Natural killer cell treated with Interleukin-12 subunit alpha and Interleukin-12 subunit beta and Interleukin-15 and Interleukin-18, amount 100 ng/mL, for 72 hours (primary cell): ENCODE results near the gene RAB9A. TPM values are rescaled to one million over a fixed set of nuclear protein-coding genes. Genes with fewer than 3 reads are reported as not detected.
"Not testable (repeated sequence)": the region's sequence is repeated elsewhere in the genome, so short reads cannot be mapped to it uniquely, and the experiment has no call there.

ENCODE experiments used
- ATAC-seq, 2 donors: fragments of 150-1000 bp; cut with Tn5 transposase in 1 of 2; sonication (Bioruptor Pico), chemical (Tn5 transposase) in 1 of 2; 2 replicates each; pipeline ENCODE4 v1.10.0; 2021
- DNase-seq: peaks from one replicate; pipeline ENCODE4 v3.0.0; 2022; ENCODE audit warnings: low spot score
- H3K27ac Mint-ChIP-seq, 2 donors: 1 replicate in 1 of 2; 2 replicates in 1 of 2; pipeline ENCODE4 v1.8.0; 2022; ENCODE audit warnings: mixed read lengths in 2 of 2, mild to moderate bottlenecking in 1 of 2, moderate library complexity in 1 of 2
- H3K27me3 Mint-ChIP-seq, 2 donors: 1 replicate in 1 of 2; 2 replicates in 1 of 2; pipeline ENCODE4 v1.8.0; 2022; ENCODE audit warnings: mixed read lengths in 2 of 2
- H3K36me3 Mint-ChIP-seq: one replicate; pipeline ENCODE4 v1.8.0; 2022; ENCODE audit warnings: mixed read lengths
- H3K4me1 Mint-ChIP-seq, 2 donors: 1 replicate in 1 of 2; 2 replicates in 1 of 2; pipeline ENCODE4 v1.8.0; 2022; ENCODE audit warnings: low read depth in 2 of 2, mixed read lengths in 2 of 2, mild to moderate bottlenecking in 1 of 2
- H3K4me3 Mint-ChIP-seq: one replicate; pipeline ENCODE4 v1.8.0; 2022; ENCODE audit warnings: mixed read lengths
- H3K9me3 Mint-ChIP-seq: 2 replicates; pipeline ENCODE4 v1.8.0; 2022; ENCODE audit warnings: mixed read lengths
- total RNA-seq, 2 donors: library from RNA; stranded (reverse); gene quantifications; one replicate each; pipeline ENCODE4 v1.2.3, GENCODE V29; 2022

Gene RAB9A
- total RNA-seq, 2 donors from 2014 or later = 27.7 to 73.6 TPM

DNA sequence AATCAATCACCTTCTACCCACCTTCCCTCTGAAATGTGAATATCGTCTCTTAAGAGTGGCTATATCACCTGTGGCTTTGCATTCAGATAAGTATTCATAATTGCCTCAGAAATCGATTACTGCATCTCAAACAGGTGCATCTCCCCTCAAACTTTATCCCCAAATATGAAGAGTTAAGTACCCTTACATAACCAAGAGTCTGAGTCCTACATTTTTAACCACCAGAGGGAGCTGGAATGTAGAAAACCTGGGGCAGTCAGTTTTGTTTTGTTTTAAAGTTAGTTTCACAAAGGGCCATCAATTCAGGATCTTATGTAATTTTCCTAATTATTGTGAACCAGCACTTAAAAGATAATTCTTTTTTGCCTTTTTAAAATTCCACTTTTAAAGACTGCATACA, 30.3 kb upstream of the RAB9A start:
- DNase-seq (peak; percentile 69), ATAC-seq (peak in 1 of 2 donors; percentile 75)
- Mint-ChIP-seq H3K27ac (peak overlapping the region; percentile 82 to 86), H3K4me3 (peak overlapping the region; percentile 72), H3K27me3 (no peaks in the 10 kb centered on the region), H3K9me3 (no peaks in the 10 kb centered on the region), H3K36me3 (no peaks in the 10 kb centered on the region), H3K4me1 (peaks cover 32 to 38% of the 10 kb centered on the region in 2 donors)

DNA sequence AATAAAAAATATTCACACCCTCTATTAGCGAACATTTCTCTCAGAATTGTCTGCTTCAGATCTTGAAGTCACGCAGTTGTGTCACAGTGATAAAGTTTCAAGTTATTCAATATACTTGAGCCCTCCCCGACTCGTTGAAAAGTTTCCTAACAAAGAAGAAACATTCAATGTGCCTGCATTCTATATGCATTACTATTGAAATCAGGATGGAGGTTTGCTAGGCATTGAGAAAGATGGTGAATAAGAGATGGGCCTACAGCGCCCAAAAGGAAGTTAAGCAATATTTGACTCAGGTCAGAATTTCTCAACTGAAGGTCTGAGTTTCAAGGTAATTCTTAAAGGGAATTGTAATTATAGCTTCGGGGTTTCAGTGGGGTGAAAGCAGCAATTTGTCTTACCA, 29.9 kb upstream of the RAB9A start:
- ATAC-seq = peak; percentile 79 to 89
- no peak for DNase-seq
- peak overlapping the region; percentile 72 for H3K4me3 Mint-ChIP-seq
- H3K27ac Mint-ChIP-seq = peak overlapping the region; percentile 82 to 86
- H3K36me3 Mint-ChIP-seq = no peaks in the 10 kb centered on the region
- no peaks in the 10 kb centered on the region for H3K9me3 Mint-ChIP-seq
- peaks cover 32 to 41% of the 10 kb centered on the region in 2 donors for H3K4me1 Mint-ChIP-seq
- no peaks in the 10 kb centered on the region for H3K27me3 Mint-ChIP-seq

DNA sequence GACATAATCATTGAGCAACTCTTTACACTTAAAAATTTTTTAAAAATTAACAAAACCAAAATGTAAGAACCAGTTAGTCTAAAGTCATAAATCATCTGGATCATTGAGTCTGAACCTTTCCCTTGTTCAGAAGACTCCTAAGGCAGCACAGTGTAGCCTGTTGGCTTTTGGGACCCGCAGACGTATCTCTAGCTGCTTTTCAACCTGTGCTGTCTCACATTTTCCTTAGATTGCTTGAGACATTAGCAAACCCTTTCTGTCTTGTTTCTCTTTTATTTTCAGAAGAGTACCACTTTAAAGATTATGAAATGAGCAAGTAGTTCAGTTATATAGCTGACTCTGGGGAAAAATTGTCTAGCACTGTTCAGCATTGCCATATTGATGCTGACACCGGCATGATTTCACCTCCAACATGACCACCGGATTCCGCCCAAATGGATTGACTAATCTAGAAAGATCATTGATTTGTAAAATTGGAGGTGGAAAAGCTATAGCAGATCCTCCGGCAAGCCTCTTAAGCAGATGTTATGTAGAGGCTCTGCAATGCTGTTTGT, 27.1 kb upstream of the RAB9A start:
- no peak for DNase-seq
- Mint-ChIP-seq H3K27ac (peak overlapping the region; percentile 72 to 82), H3K27me3 (peaks cover 0 to 2% of the 10 kb centered on the region in 2 donors), H3K4me1 (peaks cover 24 to 35% of the 10 kb centered on the region in 2 donors), H3K36me3 (no peaks in the 10 kb centered on the region), H3K9me3 (no peaks in the 10 kb centered on the region), H3K4me3 (peak overlapping the region; percentile 34)
- peak in 1 of 2 donors; percentile 61 for ATAC-seq

DNA sequence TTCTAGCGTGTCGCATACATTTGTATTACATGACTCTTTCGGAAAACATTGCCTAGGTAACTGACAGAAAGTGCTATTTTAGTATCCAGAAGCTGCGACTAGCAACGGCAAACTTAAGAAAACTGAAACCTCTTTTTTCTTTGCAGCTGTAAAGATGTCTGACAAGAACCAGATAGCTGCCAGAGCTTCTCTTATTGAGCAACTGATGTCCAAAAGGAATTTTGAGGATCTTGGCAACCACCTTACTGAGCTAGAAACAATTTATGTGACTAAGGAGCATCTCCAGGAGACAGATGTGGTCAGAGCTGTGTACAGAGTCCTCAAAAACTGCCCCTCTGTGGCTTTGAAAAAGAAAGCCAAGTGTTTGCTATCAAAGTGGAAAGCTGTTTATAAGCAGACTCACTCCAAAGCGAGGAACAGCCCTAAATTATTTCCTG, 26.6 kb upstream of the RAB9A start:
- peak overlapping the region; percentile 72 to 82 for H3K27ac Mint-ChIP-seq
- no peak for DNase-seq
- peak overlapping the region; percentile 34 for H3K4me3 Mint-ChIP-seq
- H3K27me3 Mint-ChIP-seq = peaks cover 0 to 2% of the 10 kb centered on the region in 2 donors
- peaks cover 24 to 35% of the 10 kb centered on the region in 2 donors for H3K4me1 Mint-ChIP-seq
- H3K9me3 Mint-ChIP-seq = no peaks in the 10 kb centered on the region
- no peak for ATAC-seq
- no peaks in the 10 kb centered on the region for H3K36me3 Mint-ChIP-seq

DNA sequence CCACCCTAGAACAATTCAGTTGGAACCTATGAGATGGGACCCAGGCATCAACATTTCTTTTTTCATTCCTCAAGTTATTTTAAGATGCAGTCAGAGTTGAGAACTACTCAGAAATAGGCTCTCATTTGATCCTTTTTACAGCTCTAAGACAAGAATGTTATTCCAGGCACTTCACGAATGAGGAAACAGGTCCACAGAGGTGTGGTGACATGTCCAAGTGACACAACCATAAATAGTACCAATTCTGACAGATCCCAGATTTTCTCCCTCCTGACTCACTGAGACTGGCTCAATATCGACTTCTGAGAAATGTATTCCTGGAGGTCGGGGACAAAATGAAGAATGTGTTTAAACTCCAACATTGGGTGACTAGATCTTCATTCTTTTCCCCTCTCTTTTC, 24.9 kb upstream of the RAB9A start:
- H3K4me3 Mint-ChIP-seq = no peak overlapping the region

DNA sequence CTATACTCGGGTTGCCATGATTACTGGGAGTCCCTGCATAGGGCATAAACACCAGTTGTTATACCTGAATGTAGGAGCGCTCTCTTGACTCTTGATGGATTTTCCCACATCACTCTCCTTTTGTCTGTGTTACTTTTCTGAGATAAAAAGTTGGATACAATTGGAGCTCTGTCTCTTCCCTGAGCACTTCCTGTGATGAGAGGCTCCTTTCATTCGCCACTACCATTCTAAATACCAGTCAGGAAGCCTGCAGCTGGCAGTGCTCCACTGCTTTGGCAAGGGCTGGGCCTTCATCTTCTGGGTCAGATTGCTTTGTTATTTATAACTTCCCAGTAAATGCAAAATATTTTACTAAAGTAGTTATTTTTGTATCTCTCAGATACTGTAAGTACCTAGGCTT, 22.1 kb upstream of the RAB9A start:
- DNase-seq = no peak
- ATAC-seq = no peak
- H3K4me3 Mint-ChIP-seq = no peak overlapping the region
- H3K27ac Mint-ChIP-seq = peak overlapping the region in 1 of 2 donors; percentile 80
- peaks cover 0 to 2% of the 10 kb centered on the region in 2 donors for H3K27me3 Mint-ChIP-seq
- peaks cover 5% of the 10 kb centered on the region for H3K36me3 Mint-ChIP-seq
- H3K4me1 Mint-ChIP-seq = peaks cover 26 to 30% of the 10 kb centered on the region in 2 donors
- no peaks in the 10 kb centered on the region for H3K9me3 Mint-ChIP-seq

More for the DNA sequence above, 24.9 kb upstream of the RAB9A start:
- peaks cover 12 to 26% of the 10 kb centered on the region in 2 donors for H3K4me1 Mint-ChIP-seq
- no peaks in the 10 kb centered on the region for H3K36me3 Mint-ChIP-seq
- peak overlapping the region in 1 of 2 donors; percentile 72 for H3K27ac Mint-ChIP-seq
- no peaks in the 10 kb centered on the region for H3K9me3 Mint-ChIP-seq
- H3K27me3 Mint-ChIP-seq = peaks cover 0 to 2% of the 10 kb centered on the region in 2 donors
- no peak for ATAC-seq
- no peak for DNase-seq

DNA sequence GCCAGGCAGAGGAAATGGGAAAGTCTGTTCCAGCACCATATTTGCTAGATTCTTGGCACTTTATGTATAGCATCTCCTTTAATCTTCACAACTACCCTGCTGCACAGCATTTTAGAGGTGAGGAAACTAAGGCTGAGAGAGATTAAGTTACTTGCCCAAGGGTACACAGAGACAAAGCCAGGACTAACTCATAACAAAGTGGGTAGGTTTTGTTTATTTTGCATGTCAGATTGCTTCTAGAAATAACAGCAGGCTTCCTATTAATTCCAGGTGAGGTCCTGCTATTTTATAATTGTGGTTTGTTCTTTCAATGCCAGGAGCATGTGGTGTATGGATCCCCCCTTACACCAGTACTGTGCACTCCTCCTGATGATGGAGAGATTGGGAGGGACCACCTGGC, 21.0 kb upstream of the RAB9A start:
- peaks cover 24 to 25% of the 10 kb centered on the region in 2 donors for H3K4me1 Mint-ChIP-seq
- no peaks in the 10 kb centered on the region for H3K9me3 Mint-ChIP-seq
- ATAC-seq (no peak), DNase-seq (no peak)
- H3K27ac Mint-ChIP-seq = peak overlapping the region in 1 of 2 donors; percentile 80
- peaks cover 5% of the 10 kb centered on the region for H3K36me3 Mint-ChIP-seq
- no peak overlapping the region for H3K4me3 Mint-ChIP-seq
- H3K27me3 Mint-ChIP-seq = peaks cover 0 to 2% of the 10 kb centered on the region in 2 donors

DNA sequence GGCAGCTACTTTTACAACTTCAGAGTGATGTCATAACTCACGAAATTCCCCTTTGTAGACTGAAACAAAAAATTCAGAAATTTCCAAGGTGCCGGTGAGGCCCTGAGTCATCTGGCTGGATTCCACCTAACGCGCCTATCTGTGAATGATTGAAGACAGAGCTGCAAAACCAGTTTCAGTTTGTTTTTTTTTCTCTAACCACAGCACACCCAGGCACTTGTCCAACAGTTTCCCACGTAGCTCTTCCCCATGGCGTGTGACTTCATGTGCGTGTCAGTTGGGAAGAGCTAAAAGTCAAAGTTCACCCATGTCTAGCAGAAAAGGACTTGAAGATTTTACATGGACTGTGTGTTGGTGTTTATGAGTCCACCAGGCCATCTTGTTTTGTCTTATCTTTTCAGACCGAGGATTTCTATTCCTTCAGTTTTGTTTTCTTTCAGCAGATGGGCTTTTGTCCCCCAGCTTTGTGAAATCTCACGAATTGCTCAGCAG, 19.6 kb upstream of the RAB9A start:
- Mint-ChIP-seq H3K27ac (peak overlapping the region; percentile 93 to 98), H3K27me3 (peaks cover 0 to 2% of the 10 kb centered on the region in 2 donors), H3K4me3 (peak overlapping the region; percentile 77), H3K4me1 (peaks cover 24% of the 10 kb centered on the region in 2 donors), H3K36me3 (peaks cover 5% of the 10 kb centered on the region), H3K9me3 (no peaks in the 10 kb centered on the region)
- DNase-seq (peak; percentile 78), ATAC-seq (peak; percentile 92 to 94)

DNA sequence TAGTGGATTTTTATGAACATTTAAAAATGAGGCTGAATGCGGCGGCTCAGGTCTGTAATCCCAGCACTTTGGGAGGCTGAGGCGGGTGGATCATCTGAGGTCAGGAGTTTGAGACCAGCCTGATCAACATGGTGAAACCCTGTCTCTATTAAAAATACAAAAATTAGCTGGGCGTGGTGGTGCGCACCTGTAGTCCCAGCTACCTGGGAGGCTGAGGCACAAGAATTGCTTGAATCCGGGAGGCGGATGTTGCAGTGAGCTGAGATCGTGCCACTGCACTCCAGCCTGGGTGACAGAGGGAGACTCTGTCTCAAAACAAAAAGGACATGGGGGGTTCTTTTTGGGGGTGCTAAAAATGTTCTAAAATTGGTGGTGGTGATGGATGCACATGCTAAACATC, 19.2 kb upstream of the RAB9A start:
- Mint-ChIP-seq H3K4me1 (peaks cover 23 to 24% of the 10 kb centered on the region in 2 donors), H3K27ac (peak overlapping the region; percentile 93 to 98), H3K4me3 (peak overlapping the region; percentile 77)
- H3K36me3 Mint-ChIP-seq, H3K27me3 Mint-ChIP-seq, H3K9me3 Mint-ChIP-seq, DNase-seq, ATAC-seq: not testable (repeated sequence)

DNA sequence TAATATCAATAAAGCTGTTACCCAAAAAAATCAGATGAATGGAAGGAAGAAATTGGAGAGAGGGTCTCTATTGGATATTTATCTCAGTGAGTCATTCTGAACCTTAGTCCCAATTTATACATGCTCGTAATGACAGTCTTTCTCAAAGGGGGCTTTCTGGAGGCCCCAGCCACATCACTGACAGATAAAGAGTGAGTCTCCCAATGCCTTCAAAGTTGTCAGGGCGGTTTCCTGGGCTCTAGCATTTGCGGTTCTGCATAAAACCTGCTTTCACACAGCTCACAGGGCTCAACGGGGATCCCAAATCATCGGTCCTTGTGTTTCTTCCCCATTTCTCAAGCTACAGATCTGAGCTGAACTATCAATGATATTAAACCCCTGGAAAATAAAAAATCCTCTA, 18.7 kb upstream of the RAB9A start:
- Mint-ChIP-seq H3K4me1 (peaks cover 19 to 20% of the 10 kb centered on the region in 2 donors), H3K27ac (peak overlapping the region; percentile 93 to 98), H3K27me3 (no peaks in the 10 kb centered on the region), H3K4me3 (peak overlapping the region; percentile 77), H3K36me3 (peaks cover 5% of the 10 kb centered on the region), H3K9me3 (no peaks in the 10 kb centered on the region)
- ATAC-seq (peak in 1 of 2 donors; percentile 47), DNase-seq (no peak)

DNA sequence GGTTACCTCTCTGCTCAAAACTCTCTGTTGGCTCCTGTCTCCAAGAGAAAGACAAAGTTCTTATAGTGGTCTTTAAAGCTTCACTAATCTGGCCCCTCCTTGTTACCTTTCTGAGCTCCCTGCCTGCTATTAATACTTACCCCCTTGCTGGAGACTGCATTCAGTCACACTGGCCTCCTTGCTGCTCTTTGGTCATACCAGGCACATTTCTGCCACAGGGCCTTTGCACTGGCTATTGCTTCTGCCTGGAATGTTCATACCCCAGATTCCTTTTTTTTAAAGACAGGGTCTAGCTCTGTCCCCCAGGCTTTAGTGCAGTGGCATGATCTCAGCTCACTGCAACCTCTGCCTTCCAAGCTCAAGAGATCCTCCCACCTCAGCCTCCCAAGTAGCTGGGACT, 15.9 kb upstream of the RAB9A start:
- no peak for DNase-seq
- Mint-ChIP-seq H3K27ac (peak overlapping the region in 1 of 2 donors; percentile 78), H3K36me3 (peaks cover 5% of the 10 kb centered on the region), H3K4me3 (no peak overlapping the region), H3K27me3 (no peaks in the 10 kb centered on the region), H3K9me3 (no peaks in the 10 kb centered on the region), H3K4me1 (peaks cover 19% of the 10 kb centered on the region in 2 donors)
- ATAC-seq = no peak

DNA sequence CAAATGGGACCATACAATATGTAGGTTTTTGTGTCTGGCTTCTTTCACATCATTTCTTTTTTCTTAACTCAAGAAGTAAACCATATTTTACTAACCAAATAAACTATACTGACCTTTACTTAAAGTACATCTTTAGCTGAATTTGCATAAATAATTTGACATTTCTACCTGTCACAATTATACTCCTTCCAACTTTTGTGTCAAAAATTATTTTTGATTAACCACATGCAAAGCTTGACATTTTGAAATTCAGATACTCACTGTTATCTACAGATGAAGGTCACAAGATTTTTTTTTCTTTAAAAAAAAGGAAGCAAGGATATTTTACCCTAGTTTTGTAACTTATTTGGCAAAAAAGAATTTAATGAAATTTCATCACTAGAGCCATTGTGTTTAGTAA, 12.0 kb upstream of the RAB9A start:
- ATAC-seq (no peak), DNase-seq (no peak)
- Mint-ChIP-seq H3K4me3 (no peak overlapping the region), H3K9me3 (no peaks in the 10 kb centered on the region), H3K36me3 (no peaks in the 10 kb centered on the region), H3K27ac (no peak overlapping the region), H3K4me1 (peaks cover 7 to 12% of the 10 kb centered on the region in 2 donors), H3K27me3 (no peaks in the 10 kb centered on the region)

DNA sequence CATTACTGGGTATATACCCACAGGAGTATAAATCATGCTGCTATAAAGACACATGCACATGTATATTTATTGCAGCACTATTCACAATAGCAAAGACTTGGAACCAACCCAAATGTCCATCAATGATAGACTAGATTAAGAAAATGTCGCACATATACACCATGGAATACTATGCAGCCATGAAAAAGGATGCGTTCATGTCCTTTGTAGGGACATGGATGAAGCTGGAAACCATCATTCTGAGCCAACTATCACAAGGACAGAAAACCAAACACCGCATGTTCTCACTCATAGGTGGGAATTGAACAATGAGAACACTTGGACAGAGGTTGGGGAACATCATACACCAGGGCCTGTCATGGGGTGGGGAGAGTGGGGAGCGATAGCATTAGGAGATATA, 9.2 kb upstream of the RAB9A start:
- Mint-ChIP-seq H3K4me3 (peak overlapping the region; percentile 10), H3K4me1 (peaks cover 8 to 12% of the 10 kb centered on the region in 2 donors), H3K27ac (peak overlapping the region in 1 of 2 donors; percentile 70)
- not testable (repeated sequence) for DNase-seq, ATAC-seq, H3K27me3 Mint-ChIP-seq, H3K9me3 Mint-ChIP-seq, H3K36me3 Mint-ChIP-seq

DNA sequence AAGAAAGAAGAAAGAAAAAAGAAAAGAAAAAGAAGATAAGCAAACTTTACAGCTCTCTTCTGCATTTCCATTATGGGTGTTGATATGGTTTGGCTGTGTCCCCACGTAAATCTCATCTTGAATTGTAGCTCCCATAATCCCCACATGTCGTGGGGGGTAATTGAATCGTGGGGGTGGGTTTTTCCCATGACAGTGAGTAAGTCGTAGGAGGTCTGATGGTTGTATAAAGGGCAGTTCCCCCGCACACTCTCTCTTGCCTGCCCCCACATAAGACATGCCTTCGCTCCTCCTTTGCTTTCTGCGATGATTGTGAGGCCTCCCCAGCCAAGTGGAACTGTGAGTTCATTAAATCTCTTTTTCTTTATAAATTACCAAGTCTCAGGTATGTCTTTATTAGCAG, 7.3 kb upstream of the RAB9A start:
- ATAC-seq (no peak), DNase-seq (no peak)
- H3K4me3 Mint-ChIP-seq = no peak overlapping the region
- H3K4me1 Mint-ChIP-seq = peaks cover 18 to 19% of the 10 kb centered on the region in 2 donors
- peak overlapping the region in 1 of 2 donors; percentile 32 for H3K27ac Mint-ChIP-seq
- H3K9me3 Mint-ChIP-seq = no peaks in the 10 kb centered on the region
- peaks cover 0 to 2% of the 10 kb centered on the region in 2 donors for H3K27me3 Mint-ChIP-seq
- no peaks in the 10 kb centered on the region for H3K36me3 Mint-ChIP-seq
